Retina (tissue), 1 donor: ENCODE results near the gene PRM1.

ENCODE experiments used
- DNase-seq: peaks from one replicate; pipeline ENCODE4 v3.0.0-alpha.2; 2016

PRM1 gene

GRCh38 chr16:11271610-11272009 is 9.5 kb downstream of the PRM1 start:
- no peak for DNase-seq

GRCh38 chr16:11270602-11271162 is 10.4 kb downstream of the PRM1 start:
- DNase-seq, result no peak

- no peak for DNase-seq
Measured at GRCh38 chr16:11268921-11269375, 12.2 kb downstream of the PRM1 start, which contains the start of gene TNP2. TNP2 (minus strand) TSS chr16:11269325; CDS start chr16:11269262, 63 bp downstream.

DNA sequence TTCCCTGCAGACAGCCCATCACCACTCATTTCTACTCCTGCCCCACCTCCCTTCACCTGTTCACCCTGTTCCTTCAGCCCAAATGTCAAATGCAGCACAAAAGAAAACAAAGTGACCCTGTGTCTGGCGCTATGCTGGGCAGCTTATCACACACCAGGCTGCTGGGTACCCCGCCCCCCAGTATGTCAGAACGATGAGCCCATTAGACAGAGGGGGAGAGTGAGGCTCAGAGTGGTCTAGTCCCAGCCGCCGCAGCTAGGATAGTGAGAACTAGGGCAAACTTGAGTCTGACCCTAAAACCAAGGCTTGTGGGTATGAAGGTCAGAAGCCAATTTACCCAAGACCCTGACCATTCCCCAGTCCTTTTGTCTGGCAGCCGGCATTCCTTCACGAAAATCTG is 16.0 kb downstream of the PRM1 start:
- no peak for DNase-seq

DNA sequence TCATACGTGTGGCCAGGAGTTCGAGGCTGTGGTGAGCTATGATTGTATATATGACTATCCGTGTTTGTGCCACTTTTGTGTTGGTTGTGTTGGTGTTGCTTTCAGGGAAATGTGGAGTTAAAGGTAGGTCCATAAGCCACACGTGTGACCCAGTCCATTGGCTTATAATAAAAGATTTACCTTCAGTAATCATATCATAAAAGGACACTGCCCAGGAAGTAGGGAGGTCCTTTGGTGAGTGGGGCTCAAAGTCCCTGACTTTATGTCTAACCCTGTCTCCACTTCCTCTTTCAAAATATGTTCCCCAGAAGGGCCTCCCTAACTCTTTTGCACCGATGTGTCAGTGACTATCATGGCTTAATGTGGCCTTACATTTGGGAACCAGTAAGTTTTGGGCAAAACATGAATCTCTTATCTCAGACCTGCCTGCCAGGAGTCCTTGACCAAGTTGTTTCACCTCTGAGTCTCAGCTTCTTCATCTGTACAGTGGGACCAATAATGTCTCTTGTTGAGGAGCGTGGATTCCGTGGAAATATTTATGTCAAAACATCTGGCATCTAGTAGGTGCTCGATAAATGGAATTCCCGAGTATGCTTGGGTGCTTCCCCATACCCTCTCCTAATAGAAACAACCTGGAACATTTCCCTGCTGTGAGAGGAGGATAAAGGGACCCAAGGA is 16.8 kb downstream of the PRM1 start:
- no peak for DNase-seq

DNA sequence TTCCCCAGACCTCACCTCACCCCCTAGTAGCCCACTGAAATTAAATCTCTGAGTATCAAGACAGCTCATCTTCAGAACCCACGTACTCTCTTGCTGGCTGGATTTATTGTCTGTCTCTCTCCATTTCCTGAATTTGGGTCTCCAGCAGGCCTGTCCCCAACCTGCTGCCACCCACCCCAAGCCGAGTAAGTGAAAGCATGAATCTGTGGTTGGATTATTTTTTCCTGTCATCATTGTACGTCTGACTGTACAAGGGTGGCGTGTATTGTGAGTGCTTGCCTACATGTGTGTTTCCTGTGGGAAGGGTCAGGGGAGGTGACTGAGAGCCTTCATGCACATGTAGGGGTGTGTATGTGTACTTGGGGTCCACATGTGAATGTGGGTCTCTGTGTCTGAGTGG is 17.4 kb downstream of the PRM1 start:
- no peak for DNase-seq

- no peak for DNase-seq
Measured at GRCh38 chr16:11262915-11263314, 18.2 kb downstream of the PRM1 start.

GRCh38 chr16:11260596-11260966 is 20.5 kb downstream of the PRM1 start:
- DNase-seq, result no peak

DNA sequence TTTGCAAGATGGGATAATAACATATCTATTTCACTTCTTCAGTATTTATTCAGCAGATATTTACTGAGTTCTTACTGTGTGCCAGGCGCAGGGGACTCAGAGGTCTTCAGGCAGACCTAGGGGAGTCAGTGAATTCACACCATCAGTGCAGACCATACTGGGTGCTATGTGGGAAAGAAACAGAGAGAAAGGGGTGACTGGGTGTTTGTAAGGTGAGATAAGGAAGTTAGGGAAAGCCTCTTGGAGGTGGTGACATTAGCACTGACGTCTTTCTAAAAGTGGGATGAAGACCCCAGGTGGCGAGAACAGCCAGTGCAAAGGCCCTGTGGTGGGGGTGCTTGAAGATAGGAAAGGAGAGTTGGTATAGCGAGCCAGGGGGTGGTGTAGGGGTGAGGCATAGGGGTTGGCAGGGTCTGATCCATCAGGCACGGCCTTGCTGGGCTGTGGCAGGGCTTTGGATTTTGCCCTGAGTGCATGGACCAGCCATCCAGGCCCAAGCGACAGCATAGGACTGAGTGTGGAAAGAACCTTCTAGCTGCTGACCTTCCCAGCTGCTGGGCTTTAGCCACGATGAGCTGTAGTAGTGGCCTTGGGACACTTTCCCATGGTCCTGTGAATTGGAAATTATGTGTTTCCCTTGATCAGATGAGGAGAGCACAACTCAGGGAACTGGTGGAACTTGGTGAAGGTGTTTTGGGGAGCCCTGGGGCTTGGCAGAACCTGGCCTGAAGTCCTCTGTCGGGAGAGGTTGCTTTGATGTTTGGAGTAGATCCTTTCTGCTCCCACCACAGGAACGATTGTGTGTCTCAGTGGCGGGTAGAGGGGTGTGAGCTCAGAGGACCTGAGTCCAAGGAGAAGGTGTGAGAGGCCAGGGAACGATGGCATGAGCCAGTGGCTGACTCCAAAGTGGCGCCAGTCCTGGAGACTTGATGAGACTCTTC is 21.2 kb downstream of the PRM1 start:
- no peak for DNase-seq

DNA sequence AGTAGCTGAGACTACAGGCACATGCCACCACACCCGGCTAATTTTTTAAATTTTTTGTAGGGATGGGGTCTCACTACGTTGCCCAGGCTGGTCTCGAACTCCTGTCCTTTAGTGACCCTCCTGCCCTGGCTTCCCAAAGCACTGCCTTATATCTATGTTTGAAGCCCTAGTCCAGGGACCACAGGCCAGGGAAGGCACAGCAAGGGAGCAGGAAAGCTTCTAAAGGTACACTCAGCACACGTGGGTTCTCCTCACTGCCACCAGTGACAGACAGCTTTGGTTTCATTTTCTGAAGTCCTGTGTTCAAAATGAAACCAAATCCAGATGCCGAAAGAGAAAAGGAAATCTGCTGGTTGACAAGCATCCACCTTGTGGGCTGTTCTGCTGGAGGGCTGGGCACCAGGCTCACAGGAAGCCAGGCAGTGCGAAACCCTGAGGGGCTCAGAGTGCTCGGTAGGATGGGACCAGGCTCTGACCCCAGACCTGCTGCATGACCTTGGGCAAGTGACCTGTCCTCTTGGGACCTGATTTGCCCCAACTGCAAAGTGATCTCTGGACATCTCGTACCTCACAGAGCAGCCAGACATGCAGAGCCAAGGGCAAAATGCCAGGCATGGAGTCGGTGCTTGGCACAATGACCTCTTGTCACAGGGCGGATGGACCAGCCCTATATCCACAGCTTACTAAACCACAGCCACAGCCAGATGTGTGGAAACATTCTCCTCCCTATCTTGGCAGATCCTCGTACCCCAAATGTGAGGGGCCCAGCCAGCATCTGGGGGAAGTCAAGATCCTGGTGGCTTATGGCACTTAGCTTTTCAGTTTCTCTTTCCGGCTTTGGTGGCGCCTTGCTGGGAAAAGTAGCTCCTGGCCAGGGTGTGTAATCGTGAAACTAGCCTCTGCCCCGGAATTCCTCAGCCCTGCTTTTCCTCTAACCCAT is 22.3 kb downstream of the PRM1 start:
- DNase-seq, result no peak

- DNase-seq, result peak; percentile 86
Measured at GRCh38 chr16:11257131-11257938, 23.8 kb downstream of the PRM1 start.

- DNase-seq, result peak; percentile 62
Measured at GRCh38 chr16:11256661-11257130, 24.4 kb downstream of the PRM1 start.

DNA sequence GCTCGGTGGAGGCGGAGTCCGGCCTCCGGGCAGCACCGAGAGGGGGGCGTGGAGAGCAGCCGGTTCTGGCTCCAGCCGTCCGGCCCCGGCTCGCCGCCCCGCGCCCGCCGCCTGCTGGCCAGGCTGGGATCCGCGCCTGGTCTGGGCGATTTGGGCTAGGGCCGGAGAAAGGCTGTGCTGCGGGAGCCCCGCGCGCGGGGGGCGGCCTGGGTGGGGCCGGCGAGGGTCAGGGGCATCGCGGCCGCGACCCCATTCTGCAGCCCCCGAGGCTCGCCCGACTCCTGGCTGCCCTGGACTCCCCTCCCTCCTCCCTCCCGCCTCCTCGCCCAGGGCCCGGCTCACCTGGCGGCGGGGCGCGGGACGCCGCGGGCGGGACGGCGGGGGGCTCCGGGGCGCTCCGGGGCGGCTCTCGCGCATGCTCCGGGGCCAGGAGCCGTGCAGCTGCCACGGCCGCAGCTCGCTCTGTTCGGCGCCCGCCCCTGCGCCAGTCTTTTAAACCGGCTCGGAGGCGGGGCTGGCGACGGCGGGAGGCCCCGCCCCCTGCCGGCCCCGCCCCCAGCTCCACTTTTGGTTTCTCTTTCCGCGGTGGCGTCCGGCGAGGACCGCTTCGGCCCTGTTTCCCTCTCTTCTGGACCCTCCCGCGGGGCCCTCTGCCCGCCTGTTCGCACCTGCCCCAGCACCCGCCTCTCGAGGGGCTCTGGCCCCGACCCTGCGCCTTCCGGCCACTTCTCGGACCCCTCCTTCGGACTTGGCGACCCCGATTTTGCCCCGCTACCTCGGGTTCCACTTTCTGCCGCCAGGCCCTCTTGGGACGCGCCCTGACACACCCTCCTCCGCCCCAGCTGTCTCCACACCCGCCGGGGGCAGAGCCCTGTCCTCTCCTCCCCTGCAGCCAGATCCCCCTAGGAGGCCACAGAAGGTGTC is 25.1 kb downstream of the PRM1 start, which contains the start of gene SOCS1:
Gene SOCS1 (minus strand): TSS at position 468 of the 924 bp plus-strand sequence. CDS start 726 bp downstream, outside the sequence.
- peak; percentile 90 for DNase-seq

DNA sequence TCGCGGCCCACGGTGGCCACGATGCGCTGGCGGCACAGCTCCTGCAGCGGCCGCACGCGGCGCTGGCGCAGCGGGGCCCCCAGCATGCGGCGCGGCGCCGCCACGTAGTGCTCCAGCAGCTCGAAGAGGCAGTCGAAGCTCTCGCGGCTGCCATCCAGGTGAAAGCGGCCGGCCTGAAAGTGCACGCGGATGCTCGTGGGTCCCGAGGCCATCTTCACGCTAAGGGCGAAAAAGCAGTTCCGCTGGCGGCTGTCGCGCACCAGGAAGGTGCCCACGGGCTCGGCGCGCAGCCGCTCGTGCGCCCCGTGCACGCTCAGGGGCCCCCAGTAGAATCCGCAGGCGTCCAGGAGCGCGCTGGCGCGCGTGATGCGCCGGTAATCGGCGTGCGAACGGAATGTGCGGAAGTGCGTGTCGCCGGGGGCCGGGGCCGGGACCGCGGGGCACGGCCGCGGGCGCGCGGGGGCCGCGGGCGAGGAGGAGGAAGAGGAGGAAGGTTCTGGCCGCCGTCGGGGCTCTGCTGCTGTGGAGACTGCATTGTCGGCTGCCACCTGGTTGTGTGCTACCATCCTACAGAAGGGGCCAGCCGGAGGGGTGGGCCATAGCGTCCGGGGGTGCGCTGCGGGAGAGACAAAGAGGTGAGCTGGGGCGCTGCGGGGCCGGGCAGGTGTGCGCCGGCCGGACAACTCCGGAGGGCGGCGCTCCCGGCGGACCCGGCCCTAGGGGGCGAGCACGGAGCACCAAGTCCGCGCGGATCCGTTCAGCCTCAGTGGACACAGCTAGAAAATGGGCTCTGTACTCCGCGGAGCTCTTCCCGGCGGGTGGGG is 26.0 kb downstream of the PRM1 start:
- peak; percentile 78 for DNase-seq

- no peak for DNase-seq
Measured at GRCh38 chr16:11253995-11254912, 26.9 kb downstream of the PRM1 start.

DNA sequence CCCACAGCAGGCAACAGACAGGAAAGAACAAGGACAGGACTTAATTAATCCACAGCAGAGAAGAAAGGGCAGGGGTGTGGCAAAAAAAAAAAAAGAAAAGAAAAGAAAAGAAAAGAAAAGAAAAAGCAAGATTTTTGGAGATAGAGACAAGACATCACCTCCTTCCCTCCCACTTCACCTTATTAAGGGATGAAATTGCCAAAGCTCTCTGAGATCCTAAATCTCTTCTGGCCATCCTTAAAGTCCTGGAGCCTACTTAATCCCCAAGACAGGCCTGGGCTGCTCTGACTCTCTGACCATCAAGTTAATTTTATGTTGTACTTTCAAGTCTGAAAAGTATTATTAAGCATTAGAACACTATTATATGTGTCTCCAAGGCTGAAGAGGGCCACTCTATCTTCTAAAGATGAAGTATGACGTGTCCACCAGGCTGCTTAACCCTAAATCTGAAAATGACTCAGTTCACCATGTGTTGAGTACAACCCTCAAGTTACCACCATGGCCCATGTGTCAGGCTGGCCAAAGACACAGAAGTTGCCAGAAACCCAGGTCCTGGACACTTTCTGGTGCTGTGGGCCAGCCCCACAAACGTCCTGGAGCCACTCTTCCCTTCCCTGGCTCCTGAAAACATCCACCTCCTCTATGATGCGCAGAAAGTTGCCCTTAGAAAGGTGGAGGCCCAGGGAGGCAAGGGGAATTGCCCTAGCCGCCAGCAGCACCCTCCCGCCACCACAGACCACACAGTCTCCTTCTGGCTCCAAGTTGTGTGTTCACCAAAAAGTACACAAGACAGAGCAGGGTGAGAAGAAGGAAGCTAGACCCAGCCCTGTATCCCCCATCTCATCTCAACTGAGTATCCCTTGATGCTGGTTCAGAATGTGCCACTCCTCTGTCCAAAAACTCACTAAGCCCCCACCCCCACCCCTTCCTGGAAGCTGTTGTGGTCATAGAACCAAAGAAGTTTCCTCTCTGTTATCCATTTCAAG is 27.8 kb downstream of the PRM1 start:
- no peak for DNase-seq

DNA sequence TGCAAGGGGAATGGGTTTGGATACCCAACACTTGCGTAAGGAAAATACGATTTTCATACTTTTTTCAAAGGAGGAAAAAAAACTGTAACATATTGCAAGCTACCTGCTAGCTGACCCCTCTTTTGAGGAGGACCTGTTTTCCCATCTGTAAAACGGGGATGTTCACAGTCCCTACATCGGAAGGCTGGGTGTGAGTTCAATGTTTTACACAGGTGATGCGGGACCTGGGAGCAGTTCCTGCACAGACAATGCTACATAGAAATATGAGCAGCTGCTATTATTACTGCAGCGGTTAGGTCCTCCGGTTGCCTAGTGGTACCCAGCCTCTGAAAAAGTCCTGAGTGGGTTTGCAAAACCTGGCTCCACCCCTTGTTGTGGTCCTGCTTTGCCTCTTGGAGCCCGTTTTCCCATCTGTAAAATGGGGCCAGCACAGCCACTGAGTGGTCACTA is 28.6 kb downstream of the PRM1 start:
- no peak for DNase-seq
